Measurements from ENCODE around the gene UBR3. TPM values are rescaled to one million over a fixed set of nuclear protein-coding genes. Genes with fewer than 3 reads are reported as not detected.
"Not testable (repeated sequence)": the region's sequence is repeated elsewhere in the genome, so short reads cannot be mapped to it uniquely, and the experiment has no call there.

Gene UBR3
- polyA plus RNA-seq, 2 of the 4 experiments (the other 2 are of a cell fraction): 11.0 to 23.1 TPM

- CTCF ChIA-PET: interaction anchor here (0.6 to 0.8 kb wide), 2 partner anchors 115 to 1560 kb away, joined by 3 read pairs; no protein-coding TSS in a partner anchor
- no peak for FAIRE-seq
These were observed 106.0 kb downstream of the UBR3 start for GRCh38 chr2:169933124-169933711.

GRCh38 chr2:169936652-169937051, 109.4 kb downstream of the UBR3 start:
- FAIRE-seq; H3K4me3 ChIP-seq; ATAC-seq; CTCF ChIA-PET; H3K9me3 ChIP-seq; H3K4me1 ChIP-seq; H3K27ac ChIP-seq; DNase-seq (ENCODE audit: low read depth in 1 of 2, low spot score in 1 of 2); POLR2A ChIA-PET; H3K4me2 ChIP-seq: not testable (repeated sequence)
- 89% methylated on average over 5 of the region's 5 CpGs for WGBS (ENCODE audit: missing lambda C conversion rate)

More at GRCh38 chr2:169933124-169933711, 106.0 kb downstream of the UBR3 start:
- Histone ChIP-seq H3K4me3 (no peak overlapping the region), H3K27ac (no peak overlapping the region), H3K4me2 (no peak overlapping the region), H3K4me1 (no peaks in the 10 kb centered on the region), H3K9me3 (no peaks in the 10 kb centered on the region)
- DNase-seq (ENCODE audit: low read depth in 1 of 2, low spot score in 1 of 2): peak; percentile 22 to 57
- no peak for TF ChIP-seq CHD4 (IDR thresholded peaks at IDR 0.05; ENCODE audit: borderline replicate concordance)
- no peak for TF ChIP-seq ZNF302 (CRISPR knock-in tag; IDR thresholded peaks at IDR 0.05)
- peak; percentile 81 for TF ChIP-seq CTCF (IDR thresholded peaks at IDR 0.05)
- TF ChIP-seq REST (IDR thresholded peaks at IDR 0.05): no peak
- no peak for TF ChIP-seq EP300 (IDR thresholded peaks at IDR 0.05)
- TF ChIP-seq NR3C1 (IDR thresholded peaks at IDR 0.05): no peak
- TF ChIP-seq PBX3 (IDR thresholded peaks at IDR 0.05): no peak
- peak; percentile 83 to 86 for TF ChIP-seq RAD21 (conservative IDR thresholded peaks at IDR 0.05 in 1 of 2, IDR thresholded peaks at IDR 0.05 in 1 of 2)
- TF ChIP-seq FOSB (CRISPR knock-in tag; IDR thresholded peaks at IDR 0.05): no peak
- TF ChIP-seq RCOR1 (IDR thresholded peaks at IDR 0.05; ENCODE audit: low read depth, low read length): no peak
- TF ChIP-seq ZFP36 (IDR thresholded peaks at IDR 0.05; ENCODE audit: borderline replicate concordance, partially characterized antibody): no peak
- TF ChIP-seq HOXB13 (CRISPR knock-in tag; IDR thresholded peaks at IDR 0.05; ENCODE audit: low read depth): no peak
- TF ChIP-seq SMC3 (IDR thresholded peaks at IDR 0.05): peak; percentile 48
- no peak for TF ChIP-seq SREBF2 (IDR thresholded peaks at IDR 0.05)
- no peak for TF ChIP-seq MAFK (IDR thresholded peaks at IDR 0.05; ENCODE audit: partially characterized antibody)
- WGBS (ENCODE audit: missing lambda C conversion rate): 17% methylated on average over 2 of the region's 2 CpGs
- POLR2A ChIA-PET: no interaction called here
- peak; percentile 80 to 82; a peak in 4 of 6 replicates for ATAC-seq

- ATAC-seq: no peak
- FAIRE-seq: no peak
- Histone ChIP-seq H3K9me3 (no peaks in the 10 kb centered on the region), H3K27ac (no peak overlapping the region), H3K4me3 (no peak overlapping the region), H3K4me1 (no peaks in the 10 kb centered on the region), H3K4me2 (no peak overlapping the region)
- WGBS (ENCODE audit: missing lambda C conversion rate): 90% methylated on average over 1 of the region's 1 CpG
- DNase-seq (ENCODE audit: low read depth in 1 of 2, low spot score in 1 of 2): no peak
- TF ChIP-seq SREBF2 (IDR thresholded peaks at IDR 0.05) (no peak), CHD4 (IDR thresholded peaks at IDR 0.05; ENCODE audit: borderline replicate concordance) (no peak), HDAC2 (IDR thresholded peaks at IDR 0.05) (no peak), JUN (IDR thresholded peaks at IDR 0.05) (no peak), KDM5A (IDR thresholded peaks at IDR 0.05) (no peak), HEYL (CRISPR knock-in tag; IDR thresholded peaks at IDR 0.05) (no peak), BHLHE40 (IDR thresholded peaks at IDR 0.05; ENCODE audit: low read depth, low read length) (no peak), FOSB (CRISPR knock-in tag; IDR thresholded peaks at IDR 0.05) (no peak), POLR2A (IDR thresholded peaks at IDR 0.05; ENCODE audit: low read length) (no peak), EP300 (IDR thresholded peaks at IDR 0.05) (no peak), MAZ (IDR thresholded peaks at IDR 0.05; ENCODE audit: borderline replicate concordance, low read depth, low read length) (no peak), MAX (IDR thresholded peaks at IDR 0.05) (no peak), EHF (CRISPR knock-in tag; IDR thresholded peaks at IDR 0.05) (no peak), CEBPB (IDR thresholded peaks at IDR 0.05) (no peak), ZFP36 (IDR thresholded peaks at IDR 0.05; ENCODE audit: borderline replicate concordance, partially characterized antibody) (no peak), HES2 (IDR thresholded peaks at IDR 0.05) (no peak), USF2 (IDR thresholded peaks at IDR 0.05) (no peak), PHF8 (IDR thresholded peaks at IDR 0.05; ENCODE audit: borderline replicate concordance, low read depth) (no peak)
- ChIA-PET POLR2A (no interaction called here), CTCF (no interaction called here)
These were observed 118.3 kb downstream of the UBR3 start for GRCh38 chr2:169945515-169945914.
